HG02798 (cell line): ENCODE data around the gene DEFB125.
"Not testable (repeated sequence)": the region's sequence is repeated elsewhere in the genome, so short reads cannot be mapped to it uniquely, and the experiment has no call there.

Source experiments
- ATAC-seq: cut with Tn5 transposase; IDR thresholded peaks from one replicate; pipeline ENCODE4 v1.9.1; 2021; ENCODE audit warnings: mild to moderate bottlenecking; ENCODE audit not compliant: unreplicated experiment, poor library complexity

Gene DEFB125

GRCh38 chr20:87401-87800, at the start of gene DEFB125:
TSS of gene DEFB125 (plus strand) at chr20:87672. CDS start at chr20:87710, 38 bp downstream.
- no peak for ATAC-seq

GRCh38 chr20:60035-60918, 27.2 kb upstream of the DEFB125 start:
- no peak for ATAC-seq

- no peak for ATAC-seq
Measured at GRCh38 chr20:61230-61629, 26.2 kb upstream of the DEFB125 start.

GRCh38 chr20:61757-62156, 25.7 kb upstream of the DEFB125 start:
- ATAC-seq = no peak

- no peak for ATAC-seq
Measured at GRCh38 chr20:62487-62886, 25.0 kb upstream of the DEFB125 start.

GRCh38 chr20:64026-64603, 23.4 kb upstream of the DEFB125 start:
- no peak for ATAC-seq

- ATAC-seq = no peak
Measured at GRCh38 chr20:64766-65322, 22.6 kb upstream of the DEFB125 start.

GRCh38 chr20:77231-77630, 10.2 kb upstream of the DEFB125 start:
- ATAC-seq = no peak

- no peak for ATAC-seq
Measured at GRCh38 chr20:78338-78737, 9.1 kb upstream of the DEFB125 start.

GRCh38 chr20:79565-79964, 7.9 kb upstream of the DEFB125 start:
- no peak for ATAC-seq

GRCh38 chr20:90651-91050, 3.2 kb downstream of the DEFB125 start:
- ATAC-seq = no peak

GRCh38 chr20:93641-94040, 6.2 kb downstream of the DEFB125 start:
- no peak for ATAC-seq

- ATAC-seq = no peak
Measured at GRCh38 chr20:95215-95614, 7.7 kb downstream of the DEFB125 start.

GRCh38 chr20:97691-98090, 10.2 kb downstream of the DEFB125 start:
- ATAC-seq = not testable (repeated sequence)

GRCh38 chr20:101975-102374, 14.5 kb downstream of the DEFB125 start:
- no peak for ATAC-seq

- no peak for ATAC-seq
Measured at GRCh38 chr20:103456-103855, 16.0 kb downstream of the DEFB125 start.

GRCh38 chr20:112396-112795, 24.9 kb downstream of the DEFB125 start:
- no peak for ATAC-seq

- ATAC-seq = no peak
Measured at GRCh38 chr20:117518-117917, 30.0 kb downstream of the DEFB125 start.

- not testable (repeated sequence) for ATAC-seq
Measured at GRCh38 chr20:129786-130323, 42.4 kb downstream of the DEFB125 start.

- ATAC-seq = no peak
Measured at GRCh38 chr20:137668-138490, 50.4 kb downstream of the DEFB125 start.
